Astrocyte (in vitro differentiated cells and primary cell): ENCODE results near the gene DTNBP1. TPM values are rescaled to one million over a fixed set of nuclear protein-coding genes. Genes with fewer than 3 reads are reported as not detected.

Experiments
- DNase-seq: peaks from one replicate; pipeline ENCODE4 v3.0.0-alpha.2; 2010; ENCODE audit warnings: low read depth
- FAIRE-seq: peaks from 2 replicates; lab custom pipeline; 2011; peaks lifted over from hg19 to GRCh38; lab: Jason Lieb, UNC
- H2AFZ ChIP-seq: 2 replicates; pipeline ENCODE4 v1.6.0; 2012; ENCODE audit warnings: low read depth, low read length, inconsistent platforms
- H3K27ac ChIP-seq: 2 replicates; pipeline ENCODE4 v1.5.1; 2011; ENCODE audit warnings: low read depth, low read length, inconsistent platforms
- H3K27me3 ChIP-seq: 2 replicates; pipeline ENCODE4 v1.6.0; 2011; ENCODE audit warnings: low read length, inconsistent platforms; ENCODE audit not compliant: insufficient read depth
- H3K36me3 ChIP-seq: 2 replicates; pipeline ENCODE4 v1.5.1; 2011; ENCODE audit warnings: low read length, inconsistent platforms; ENCODE audit not compliant: insufficient read depth
- H3K4me1 ChIP-seq: 2 replicates; pipeline ENCODE4 v1.5.1; 2011; ENCODE audit warnings: low read length, inconsistent platforms; ENCODE audit not compliant: insufficient read depth
- H3K4me2 ChIP-seq: 2 replicates; pipeline ENCODE4 v1.6.0; 2012; ENCODE audit warnings: low read length, inconsistent platforms
- H3K4me3 ChIP-seq: 2 replicates; pipeline ENCODE4 v1.5.1; 2011; ENCODE audit warnings: low read depth, mild to moderate bottlenecking, low read length, inconsistent platforms; ENCODE audit not compliant: insufficient read depth
- H3K79me2 ChIP-seq: 2 replicates; pipeline ENCODE4 v1.6.0; 2012; ENCODE audit warnings: mild to moderate bottlenecking, low read length, inconsistent platforms; ENCODE audit not compliant: insufficient read depth
- H3K9ac ChIP-seq: 2 replicates; pipeline ENCODE4 v1.6.0; 2012; ENCODE audit warnings: mild to moderate bottlenecking, low read length, inconsistent platforms
- H3K9me3 ChIP-seq: 2 replicates; pipeline ENCODE4 v1.5.1; 2012; ENCODE audit warnings: low read depth, mild to moderate bottlenecking, low read length, inconsistent platforms; ENCODE audit not compliant: insufficient read depth
- H4K20me1 ChIP-seq: 2 replicates; pipeline ENCODE4 v1.6.0; 2012; ENCODE audit warnings: low read length, inconsistent platforms; ENCODE audit not compliant: insufficient read depth
- H3K27ac Mint-ChIP-seq: one replicate; pipeline ENCODE4 v1.8.0; 2021; ENCODE audit warnings: mild to moderate bottlenecking, mixed read lengths; ENCODE audit not compliant: unreplicated experiment
- H3K27me3 Mint-ChIP-seq: one replicate; pipeline ENCODE4 v1.8.0; 2021; ENCODE audit warnings: low read depth, mixed read lengths; ENCODE audit not compliant: unreplicated experiment
- H3K36me3 Mint-ChIP-seq: one replicate; pipeline ENCODE4 v1.8.0; 2021; ENCODE audit warnings: low read depth, mixed read lengths; ENCODE audit not compliant: unreplicated experiment
- H3K4me1 Mint-ChIP-seq: one replicate; pipeline ENCODE4 v1.8.0; 2021; ENCODE audit warnings: low read depth, mixed read lengths; ENCODE audit not compliant: unreplicated experiment
- H3K4me3 Mint-ChIP-seq: one replicate; pipeline ENCODE4 v1.8.0; 2021; ENCODE audit warnings: mild to moderate bottlenecking, moderate library complexity, mixed read lengths; ENCODE audit not compliant: unreplicated experiment
- H3K9me3 Mint-ChIP-seq: one replicate; pipeline ENCODE4 v1.8.0; 2021; ENCODE audit warnings: mild to moderate bottlenecking, mixed read lengths; ENCODE audit not compliant: unreplicated experiment
- CTCF ChIP-seq: IDR thresholded peaks from 2 replicates; pipeline ENCODE4 v1.5.1; 2011; ENCODE audit warnings: low read depth, mild to moderate bottlenecking, inconsistent platforms, low read length, moderate library complexity; ENCODE audit not compliant: insufficient read depth
- EZH2 ChIP-seq: IDR thresholded peaks from 2 replicates; pipeline ENCODE4 v1.6.1; 2012; ENCODE audit warnings: mild to moderate bottlenecking, low read length, inconsistent platforms; ENCODE audit not compliant: insufficient read depth
- total RNA-seq: library from RNA; stranded (reverse); gene quantifications from 2 replicates; pipeline ENCODE4 v1.2.1, GENCODE V29; 2021

Gene DTNBP1
- total RNA-seq, 1 donor from 2014 or later: 13.0 TPM

- H3K9me3 ChIP-seq: no peaks in the 10 kb centered on the region
- Mint-ChIP-seq H3K4me1 (peaks cover 10% of the 10 kb centered on the region), H3K27ac (no peak overlapping the region), H3K4me3 (no peak overlapping the region), H3K27me3 (no peaks in the 10 kb centered on the region), H3K9me3 (peaks cover 3% of the 10 kb centered on the region), H3K36me3 (no peaks in the 10 kb centered on the region)
- H3K27me3 ChIP-seq: no peaks in the 10 kb centered on the region
- no peak overlapping the region for H3K9ac ChIP-seq
- H3K27ac ChIP-seq: no peak overlapping the region
- H3K4me1 ChIP-seq: no peaks in the 10 kb centered on the region
- no peak for FAIRE-seq
- H3K79me2 ChIP-seq: no peaks in the 10 kb centered on the region
- no peaks in the 10 kb centered on the region for H4K20me1 ChIP-seq
- no peak for DNase-seq
- no peak overlapping the region for H2AFZ ChIP-seq
- no peaks in the 10 kb centered on the region for H3K36me3 ChIP-seq
- H3K4me3 ChIP-seq: no peak overlapping the region
- no peak overlapping the region for H3K4me2 ChIP-seq
- no peak for TF ChIP-seq CTCF
- TF ChIP-seq EZH2: no peak
Measured at GRCh38 chr6:15536198-15536955, 126.5 kb downstream of the DTNBP1 start.

GRCh38 chr6:15535495-15536197 is 127.2 kb downstream of the DTNBP1 start:
- no peak for DNase-seq
- TF ChIP-seq CTCF (no peak), EZH2 (no peak)
- H2AFZ ChIP-seq: no peak overlapping the region
- Mint-ChIP-seq H3K27me3 (no peaks in the 10 kb centered on the region), H3K27ac (no peak overlapping the region), H3K4me3 (no peak overlapping the region), H3K9me3 (peaks cover 3% of the 10 kb centered on the region), H3K36me3 (no peaks in the 10 kb centered on the region), H3K4me1 (peaks cover 10% of the 10 kb centered on the region)
- no peaks in the 10 kb centered on the region for H3K79me2 ChIP-seq
- no peaks in the 10 kb centered on the region for H3K4me1 ChIP-seq
- no peak overlapping the region for H3K4me2 ChIP-seq
- no peak overlapping the region for H3K27ac ChIP-seq
- no peak overlapping the region for H3K4me3 ChIP-seq
- peaks cover 2% of the 10 kb centered on the region for H3K36me3 ChIP-seq
- H3K27me3 ChIP-seq: no peaks in the 10 kb centered on the region
- no peaks in the 10 kb centered on the region for H4K20me1 ChIP-seq
- H3K9ac ChIP-seq: no peak overlapping the region
- FAIRE-seq: no peak
- H3K9me3 ChIP-seq: no peaks in the 10 kb centered on the region
